HepG2 (cell line): ENCODE results near the gene TPX2. TPM values are rescaled to one million over a fixed set of nuclear protein-coding genes. Genes with fewer than 3 reads are reported as not detected.
A peak's percentile ranks its signal among the peaks of the same experiment; 100 is the strongest.

Experiments
- BCL3 ChIP-seq: sonication (generic); formaldehyde crosslinking; IDR thresholded peaks from 2 replicates; pipeline ENCODE4 v1.5.1; 2020; ENCODE audit warnings: mild to moderate bottlenecking, missing genetic modification reagents, moderate library complexity
- FOXM1 ChIP-seq: sonication (generic); formaldehyde crosslinking; IDR thresholded peaks from 2 replicates; pipeline ENCODE4 v1.5.0; 2020; ENCODE audit warnings: missing genetic modification reagents
- FOXP4 ChIP-seq: sonication (generic); formaldehyde crosslinking; IDR thresholded peaks from 2 replicates; pipeline ENCODE4 v1.4.0; 2020; ENCODE audit warnings: missing genetic modification reagents
- KLF11 ChIP-seq: IDR thresholded peaks from 2 replicates; pipeline ENCODE4 v1.6.1; 2016; ENCODE audit warnings: missing compliant biosample characterization
- MED1 ChIP-seq: sonication (generic); formaldehyde crosslinking; IDR thresholded peaks from 2 replicates; pipeline ENCODE4 v1.4.0; 2020; ENCODE audit warnings: missing genetic modification reagents
- MLLT10 ChIP-seq: sonication (generic); formaldehyde crosslinking; IDR thresholded peaks from 2 replicates; pipeline ENCODE4 v1.4.0; 2020; ENCODE audit warnings: missing genetic modification reagents
- MTERF4 ChIP-seq: sonication (generic); formaldehyde crosslinking; IDR thresholded peaks from 2 replicates; pipeline ENCODE4 v1.8.0; 2023; ENCODE audit warnings: mild to moderate bottlenecking, missing genetic modification reagents
- RAD21 ChIP-seq: fragments of 450-650 bp; formaldehyde crosslinking; IDR thresholded peaks from 2 replicates; pipeline ENCODE4 v1.5.0; 2020; ENCODE audit warnings: mild to moderate bottlenecking
- REPIN1 ChIP-seq: sonication (generic); formaldehyde crosslinking; IDR thresholded peaks from 2 replicates; pipeline ENCODE4 v1.8.0; 2022; ENCODE audit warnings: missing genetic modification reagents, low read depth, mild to moderate bottlenecking, borderline replicate concordance
- SP1 ChIP-seq, 2 experiments: fragments of 450-650 bp in 1 of 2; sonication (generic) in 1 of 2; formaldehyde crosslinking in 1 of 2; IDR thresholded peaks; 2 replicates each; pipeline versions ENCODE4 v1.4.0 to v1.6.1; 2016 to 2020; ENCODE audit warnings: missing genetic modification reagents in 1 of 2
- SPEN ChIP-seq: sonication (generic); formaldehyde crosslinking; IDR thresholded peaks from 2 replicates; pipeline ENCODE4 v1.5.1; 2020; ENCODE audit warnings: low read depth, mild to moderate bottlenecking, missing genetic modification reagents
- SSRP1 ChIP-seq: IDR thresholded peaks from 2 replicates; pipeline ENCODE4 v1.6.1; 2016; ENCODE audit warnings: control low read depth
- ZFP91 ChIP-seq: sonication (generic); formaldehyde crosslinking; IDR thresholded peaks from 2 replicates; pipeline ENCODE4 v1.9.0; 2022; ENCODE audit warnings: missing genetic modification reagents, mild to moderate bottlenecking, borderline replicate concordance
- ZFX ChIP-seq: sonication (generic); formaldehyde crosslinking; IDR thresholded peaks from 2 replicates; pipeline ENCODE4 v1.4.0; 2020; ENCODE audit warnings: mild to moderate bottlenecking, low read depth, missing genetic modification reagents, moderate library complexity
- ZNF281 ChIP-seq: sonication (generic); formaldehyde crosslinking; IDR thresholded peaks from 2 replicates; pipeline ENCODE4 v1.4.0; 2020; ENCODE audit warnings: missing genetic modification reagents, borderline replicate concordance
- ZNF550 ChIP-seq: sonication (generic); formaldehyde crosslinking; IDR thresholded peaks from 2 replicates; pipeline ENCODE4 v1.4.0; 2020; ENCODE audit warnings: mild to moderate bottlenecking, missing genetic modification reagents, borderline replicate concordance
- polyA plus RNA-seq, 8 experiments: library from polyadenylated mRNA; depleted of rRNA in 3 of 8; stranded (reverse) in 7 of 8; unstranded in 1 of 8; fragments of >200 nt; fragmentation: Illumina TruSeq in 4 of 8; extraction: Trizol in 4 of 8; gene quantifications; 2 replicates each; pipeline versions ENCODE4 v1.2.1 to v1.2.3, GENCODE V29; 2011 to 2016; ENCODE audit warnings: low read depth in 4 of 8, missing spikeins in 1 of 8, mixed read lengths in 1 of 8; ENCODE audit not compliant: insufficient read depth in 1 of 8
- total RNA-seq, 5 experiments: library from RNA; depleted of rRNA; stranded (reverse); fragments of >200 nt; fragmentation: Illumina TruSeq; extraction: Trizol; gene quantifications; 2 replicates each; pipeline ENCODE4 v1.2.3, GENCODE V29; 2016; ENCODE audit warnings: low read depth in 1 of 5

TPX2 gene
- total and polyA plus RNA-seq, 2 of the 13 experiments (the other 11 are each of a cell fraction or from before 2014, with no cell fraction given) = 34.3 to 124 TPM

GRCh38 chr20:31822421-31823330 lies 83.6 kb downstream of the TPX2 start (continued):
- TF ChIP-seq ZNF281 (CRISPR knock-in tag) (no peak), MED1 (CRISPR knock-in tag) (no peak), SPEN (CRISPR knock-in tag) (peak; percentile 30; the same call in 1 of the 2 replicates), RAD21 (CRISPR knock-in tag) (peak; percentile 99), BCL3 (no peak), FOXM1 (0 out of 2 replicates have a peak, but pooled peaks have one; percentile 55), REPIN1 (0 out of 2 replicates have a peak, but pooled peaks have one; percentile 78), MTERF4 (CRISPR knock-in tag) (no peak), SSRP1 (CRISPR knock-in tag) (no peak), ZNF550 (peak; percentile 84; the same call in 1 of the 2 replicates), SP1 (IDR thresholded peaks at IDR 0.05) (no peak), SP1 (CRISPR knock-in tag; IDR thresholded peaks at IDR 0.05) (peak; percentile 75), ZFP91 (CRISPR knock-in tag) (peak; percentile 72; the same call in 1 of the 2 replicates), FOXP4 (CRISPR knock-in tag) (0 out of 2 replicates have a peak, but pooled peaks have one; percentile 14), ZFX (CRISPR knock-in tag) (peak; percentile 18; the same call in 1 of the 2 replicates), KLF11 (CRISPR knock-in tag) (no peak), MLLT10 (no peak)
